GM18508 (cell line): Measurements from ENCODE around the gene CCNA2.

Experiments
- ATAC-seq: cut with Tn5 transposase; IDR thresholded peaks from one replicate; pipeline ENCODE4 v1.9.1; 2021; ENCODE audit warnings: moderate number of reproducible peaks; ENCODE audit not compliant: insufficient read depth, unreplicated experiment

Gene CCNA2

DNA sequence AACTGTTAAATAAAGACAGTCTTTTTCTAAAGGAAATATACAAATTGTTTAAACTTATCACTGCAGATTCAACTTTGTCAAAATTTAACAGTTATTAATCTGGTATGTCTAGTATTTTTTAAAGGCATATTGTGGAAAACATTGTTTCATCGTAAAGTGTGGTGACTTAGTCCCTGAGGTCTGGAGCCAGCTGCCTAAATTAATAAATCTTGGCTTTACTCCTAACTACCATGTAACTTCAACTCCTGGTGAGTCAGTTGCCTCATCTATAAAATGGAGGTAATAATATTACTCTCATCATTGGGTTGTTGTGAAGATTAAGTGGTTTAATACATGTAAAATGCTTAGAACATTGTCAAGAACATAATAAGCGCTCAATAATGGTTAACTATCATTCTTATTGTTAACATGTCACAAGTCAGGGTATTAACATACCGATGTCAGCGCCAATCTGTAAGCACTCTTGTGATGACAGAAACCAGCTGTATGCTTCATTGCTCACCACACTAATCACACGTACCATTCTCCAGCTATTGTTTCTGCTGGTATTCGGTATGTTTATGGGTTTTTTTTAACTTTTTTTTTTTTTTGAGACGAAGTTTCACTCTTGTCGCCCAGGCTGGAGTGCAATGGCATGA is 44.6 kb downstream of the CCNA2 start:
- ATAC-seq = no peak

DNA sequence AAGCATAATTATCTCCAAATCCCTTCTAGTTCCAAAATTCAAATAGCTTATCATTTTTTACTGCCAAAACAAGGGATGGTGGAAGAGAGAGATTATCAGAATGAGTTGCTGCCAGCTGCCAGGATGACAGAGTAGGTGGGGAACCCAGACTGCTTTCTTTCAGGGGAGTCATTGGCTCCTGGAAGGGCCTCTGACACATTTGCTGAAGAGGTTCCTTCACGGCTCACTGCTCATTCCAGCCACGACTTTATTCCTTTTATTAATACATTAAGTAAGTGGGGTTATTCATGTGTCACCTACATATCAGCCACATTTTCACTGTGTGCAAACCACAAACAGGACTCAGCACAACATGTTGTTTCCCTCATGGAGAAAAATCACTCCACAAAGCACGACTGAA is 46.1 kb downstream of the CCNA2 start:
- peak; percentile 51 for ATAC-seq

DNA sequence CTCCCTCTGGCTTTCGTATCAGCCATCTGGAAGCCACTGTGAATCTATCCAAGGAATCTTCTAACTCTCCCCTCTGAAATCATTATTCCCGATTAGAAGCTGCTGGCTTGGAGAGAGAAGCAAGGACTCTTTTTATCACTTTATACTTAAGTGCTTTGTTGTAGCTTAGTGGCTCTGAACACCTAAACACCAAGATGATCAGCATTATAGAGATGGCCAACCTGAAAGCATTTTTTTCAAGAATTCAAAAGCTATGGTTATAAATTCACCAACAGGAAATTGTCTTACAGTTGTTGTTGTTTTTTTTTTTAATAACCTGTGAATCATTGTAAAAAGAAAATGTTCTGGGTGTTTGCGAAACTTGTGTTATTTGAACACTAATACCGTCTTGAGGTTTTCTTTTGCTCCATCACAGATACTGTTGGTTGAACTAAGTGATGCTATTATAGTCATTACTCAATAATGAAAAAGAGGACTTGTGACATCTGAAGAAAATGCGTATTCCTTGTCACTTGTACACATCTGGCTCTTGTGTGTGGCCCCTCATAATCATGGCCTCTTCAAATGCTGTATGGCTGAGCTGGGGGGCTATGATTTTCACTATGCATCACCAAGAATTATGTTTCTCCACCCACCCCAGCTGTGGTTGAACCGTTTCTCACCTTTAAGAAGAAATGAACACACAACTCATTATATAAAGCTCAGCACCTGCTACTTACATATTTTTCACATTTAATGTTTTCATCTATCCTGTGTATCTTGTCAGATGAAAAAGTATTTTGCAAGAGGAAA is 46.9 kb downstream of the CCNA2 start:
- no peak for ATAC-seq

DNA sequence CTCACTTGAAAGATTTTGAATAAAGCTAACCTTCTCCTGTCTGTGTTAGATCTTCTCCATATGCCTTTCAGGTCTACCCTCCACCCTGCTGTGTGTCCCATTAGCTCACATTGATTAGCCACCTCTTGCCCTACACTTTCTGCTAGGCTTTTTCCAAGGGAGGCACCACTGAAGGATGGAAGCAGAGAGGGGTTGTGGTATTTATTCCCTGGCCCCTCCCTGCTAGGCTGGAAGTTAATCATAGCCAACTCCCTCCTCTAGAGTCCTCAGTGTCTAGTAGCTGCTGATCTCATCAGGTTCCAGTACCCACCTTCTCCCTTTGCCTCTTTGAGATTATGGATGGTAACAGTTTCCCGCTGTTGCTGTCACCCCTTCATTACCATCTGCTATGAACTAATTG is 49.8 kb downstream of the CCNA2 start:
- ATAC-seq = no peak

DNA sequence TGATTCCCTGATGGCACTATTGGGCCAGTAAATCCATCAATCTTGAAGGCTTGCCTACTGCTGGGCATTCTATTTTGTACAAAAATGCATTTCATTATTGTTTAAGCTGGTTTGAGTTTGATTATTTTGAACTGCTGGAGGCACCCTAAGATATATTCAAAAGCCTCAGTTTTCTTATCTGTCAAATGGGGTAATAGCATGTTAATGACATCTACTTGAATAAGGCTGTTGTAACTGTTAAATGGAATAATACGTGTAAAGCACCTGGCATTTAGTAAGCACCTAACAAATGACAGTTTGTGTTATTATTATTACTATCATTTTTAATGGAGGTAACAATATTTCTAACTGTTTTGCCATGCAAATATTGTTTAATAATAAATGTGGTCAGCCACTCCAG is 51.8 kb downstream of the CCNA2 start:
- ATAC-seq = no peak

DNA sequence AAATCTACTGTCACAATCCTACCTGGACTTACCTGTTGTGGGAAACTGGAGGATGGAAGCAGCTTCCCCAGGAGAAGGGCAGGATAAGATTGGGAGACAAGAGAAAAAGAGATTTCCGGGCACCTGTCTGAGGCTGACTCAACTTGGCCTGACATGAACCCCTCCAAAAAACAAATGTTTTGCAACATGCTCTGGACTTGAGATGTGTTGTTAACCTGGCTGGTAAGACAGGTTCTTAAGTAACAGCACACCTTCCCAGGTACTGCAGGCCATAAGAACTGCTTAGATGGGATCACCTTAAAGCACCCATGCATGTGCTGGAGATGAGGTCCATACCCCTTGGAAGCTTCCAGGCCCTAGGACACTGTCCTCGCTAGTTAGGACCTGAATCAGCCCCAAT is 54.3 kb downstream of the CCNA2 start:
- ATAC-seq = no peak

DNA sequence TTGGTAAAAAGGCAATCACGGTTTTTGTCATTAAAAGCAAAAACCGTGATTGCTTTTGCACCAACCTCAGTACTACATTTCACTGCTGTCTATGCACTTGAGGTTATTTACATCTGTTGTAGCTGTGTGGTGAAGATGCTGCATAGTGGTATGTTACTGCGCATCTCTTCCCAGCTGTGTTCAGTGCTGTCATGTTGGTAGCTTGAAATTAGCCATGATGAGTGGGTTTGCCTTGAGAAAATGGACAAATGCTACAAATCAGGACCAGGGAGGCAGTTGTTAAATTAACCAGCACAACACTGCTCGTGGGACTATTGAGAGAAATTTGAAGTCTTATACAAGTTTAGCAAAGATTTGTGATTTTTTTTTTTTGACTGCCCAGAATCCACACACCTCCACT is 56.5 kb downstream of the CCNA2 start:
- ATAC-seq = no peak
